RCC 7860 (cell line): Measurements from ENCODE around the gene STAU1.
"Not testable (repeated sequence)": the region's sequence is repeated elsewhere in the genome, so short reads cannot be mapped to it uniquely, and the experiment has no call there.

Experiments
- DNase-seq: peaks from one replicate; pipeline ENCODE4 v3.0.0-alpha.2; 2015; ENCODE audit warnings: low spot score
- FAIRE-seq: peaks from 2 replicates; lab custom pipeline; 2012; peaks lifted over from hg19 to GRCh38; lab: Jason Lieb, UNC

STAU1 gene

DNA sequence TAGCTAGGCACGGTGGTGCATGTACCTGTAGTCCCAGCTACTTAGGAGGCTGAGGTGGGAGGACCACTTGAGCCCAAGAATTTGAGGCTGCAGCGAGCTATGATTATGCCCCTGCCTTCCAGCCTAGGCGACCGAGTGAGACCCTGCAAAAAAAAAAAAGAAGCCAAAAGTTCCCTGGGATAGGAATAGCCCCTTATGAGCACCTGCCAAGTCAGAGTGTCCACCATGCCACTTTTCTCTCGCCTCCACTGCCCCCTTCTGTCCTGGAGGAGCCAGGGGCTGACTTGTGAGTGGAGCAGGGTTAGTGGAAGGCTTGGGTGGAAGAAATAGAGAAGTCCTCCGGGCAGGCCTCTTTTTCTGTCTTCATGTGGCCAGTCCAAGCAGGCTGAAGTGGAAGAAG is 18.9 kb upstream of the STAU1 start:
- FAIRE-seq (no peak), DNase-seq (no peak)

DNA sequence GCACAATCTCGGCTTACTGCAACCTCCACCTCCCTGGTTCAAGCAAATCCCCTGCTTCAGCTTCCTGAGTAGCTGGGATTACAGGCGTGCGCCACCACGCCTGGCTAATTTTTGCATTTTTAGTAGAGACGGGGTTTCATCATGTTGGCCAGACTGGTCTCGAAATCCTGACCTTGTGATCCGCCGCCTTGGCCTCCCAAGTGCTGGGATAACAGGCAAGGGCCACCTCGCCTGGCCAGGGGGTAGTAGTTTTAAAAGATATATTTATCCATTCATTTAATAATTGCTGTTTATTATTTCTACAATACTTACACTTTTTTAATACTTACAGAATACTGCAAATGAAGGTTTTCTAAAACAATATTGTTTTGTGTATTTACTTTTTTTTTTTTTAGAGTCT is 15.6 kb upstream of the STAU1 start:
- FAIRE-seq (no peak), DNase-seq (no peak)

DNA sequence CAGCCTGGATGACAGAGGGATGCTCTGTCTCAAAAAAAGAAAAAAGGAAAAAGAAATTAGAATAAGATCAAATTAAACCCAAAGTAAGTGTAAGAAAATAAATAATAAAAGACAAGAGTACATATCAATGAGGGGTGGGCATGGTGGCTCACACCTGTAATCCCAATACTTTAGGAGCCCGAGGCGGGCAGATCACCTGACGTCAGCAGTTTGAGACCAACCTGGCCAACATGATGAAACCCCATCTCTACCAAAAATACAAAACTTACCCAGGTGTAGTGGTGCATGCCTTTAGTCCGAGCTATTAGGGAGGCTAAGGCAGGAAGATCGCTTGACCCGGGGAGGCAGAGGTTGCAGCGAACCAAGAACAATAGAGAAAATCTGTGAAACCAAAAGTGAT is 14.9 kb upstream of the STAU1 start:
- no peak for DNase-seq
- FAIRE-seq: no peak

DNA sequence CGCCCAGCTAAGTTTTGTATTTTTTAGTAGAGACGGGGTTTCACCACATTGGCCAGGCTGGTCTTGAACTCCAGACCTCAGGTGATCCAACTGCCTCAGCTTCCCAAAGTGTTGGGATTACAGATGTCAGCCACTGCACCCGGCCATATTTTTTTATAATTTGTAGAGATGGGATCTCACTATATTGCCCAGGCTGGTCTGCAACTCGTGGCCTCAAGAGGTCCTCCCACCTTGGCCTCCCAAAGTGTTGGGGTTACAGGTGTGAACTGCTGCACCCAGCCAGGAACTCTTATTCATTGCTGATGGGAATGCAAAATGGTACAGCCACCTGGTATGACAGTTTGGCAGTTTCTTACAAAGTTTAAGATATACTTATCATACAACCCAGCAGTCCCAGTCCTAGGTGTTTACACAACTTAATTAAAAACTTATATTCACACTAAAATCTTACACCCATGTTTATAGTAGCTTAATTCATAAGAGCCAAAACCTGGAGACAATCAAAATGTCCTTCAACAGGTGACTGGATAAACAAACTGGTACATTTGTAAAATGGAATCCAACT is 11.7 kb upstream of the STAU1 start:
- FAIRE-seq: no peak
- no peak for DNase-seq

DNA sequence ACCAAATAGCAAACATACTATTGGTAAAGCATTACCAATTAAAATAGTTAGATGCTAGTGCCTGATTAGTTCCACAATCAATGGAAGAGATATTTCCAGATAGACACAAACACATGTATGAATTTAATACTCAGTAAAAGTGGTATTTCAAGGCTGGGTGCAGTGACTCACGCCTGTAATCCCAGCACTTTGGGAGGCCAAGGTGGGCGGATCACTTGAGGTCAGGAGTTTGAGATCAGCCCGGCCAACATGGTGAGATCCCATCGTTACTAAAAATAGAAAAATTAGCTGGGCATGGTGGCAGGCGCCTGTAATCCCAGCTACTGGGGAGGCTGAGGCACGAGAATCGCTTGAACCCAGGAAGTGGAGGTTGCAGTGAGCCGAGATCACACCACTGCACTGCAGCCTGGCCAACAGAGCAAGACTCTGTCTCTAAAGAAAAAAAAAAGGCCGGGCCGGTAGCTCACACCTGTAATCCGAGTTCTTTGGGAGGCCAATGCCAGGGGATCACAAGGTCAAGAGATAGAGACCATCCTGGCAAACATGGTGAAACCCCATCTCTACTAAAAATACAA is 4.9 kb upstream of the STAU1 start:
- not testable (repeated sequence) for DNase-seq

DNA sequence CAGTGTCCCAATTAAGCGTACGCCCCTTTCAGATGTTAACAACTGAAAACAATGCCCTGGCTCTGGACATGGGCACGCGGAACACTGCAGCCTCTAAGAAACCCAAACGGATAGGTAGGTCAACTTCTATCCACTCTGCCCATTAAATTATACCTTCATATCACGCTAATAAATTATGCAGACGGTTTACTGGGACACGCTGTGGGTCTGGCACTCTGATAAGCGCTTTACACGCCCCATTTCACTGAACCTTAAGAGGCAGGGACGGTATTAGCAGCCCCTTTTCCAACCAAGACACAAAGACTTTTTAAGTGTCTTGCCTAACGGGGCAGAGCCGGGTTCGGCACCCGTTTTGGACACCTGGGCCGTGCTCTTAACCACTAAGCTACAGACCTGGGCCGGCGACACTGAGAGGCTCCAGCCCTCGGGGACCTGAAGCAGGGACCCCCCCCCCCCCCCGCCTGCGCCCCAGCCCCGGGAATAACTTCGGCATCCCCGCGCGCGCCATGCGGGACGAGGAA is 744 bp downstream of the STAU1 start:
- DNase-seq (no peak), FAIRE-seq (no peak)

More for the DNA sequence above, 4.9 kb upstream of the STAU1 start:
- FAIRE-seq: not testable (repeated sequence)

DNA sequence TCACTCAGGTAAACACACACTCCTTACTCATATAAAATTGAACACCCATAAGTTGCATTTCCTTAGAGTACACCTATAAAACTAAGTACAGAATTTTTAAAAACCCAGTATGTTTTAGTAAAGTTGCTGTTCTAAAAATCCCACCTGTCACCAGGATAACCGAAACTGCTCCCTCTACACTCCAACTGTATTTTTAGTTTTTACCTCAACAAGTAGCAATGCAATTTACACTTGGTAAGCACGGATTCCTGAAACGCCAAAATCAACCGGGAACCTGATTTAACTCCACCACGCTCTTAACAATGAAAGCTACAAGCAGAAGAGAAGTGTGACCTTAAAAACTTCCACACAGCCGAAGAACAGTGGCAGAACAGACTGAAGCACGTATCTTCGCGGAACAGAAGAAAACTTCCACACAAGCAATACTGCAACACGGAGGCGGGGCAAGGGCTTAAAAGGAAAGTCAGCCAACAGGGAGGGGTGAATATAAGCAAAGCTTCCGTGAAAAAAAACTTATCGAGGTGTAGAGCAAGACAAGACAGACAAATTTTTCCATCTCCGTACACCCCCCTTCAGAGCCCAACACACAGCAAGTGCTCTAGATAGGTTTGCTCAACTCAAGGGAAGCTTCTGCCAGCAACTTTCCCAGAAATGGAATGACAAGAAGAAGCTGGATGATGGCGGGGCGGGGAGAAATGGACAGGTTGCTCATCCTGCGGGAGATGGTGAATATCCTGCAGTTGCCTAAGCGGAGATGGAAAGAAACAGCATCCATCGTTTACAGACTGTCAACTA is 1.4 kb downstream of the STAU1 start:
- DNase-seq: no peak
- FAIRE-seq: no peak

DNA sequence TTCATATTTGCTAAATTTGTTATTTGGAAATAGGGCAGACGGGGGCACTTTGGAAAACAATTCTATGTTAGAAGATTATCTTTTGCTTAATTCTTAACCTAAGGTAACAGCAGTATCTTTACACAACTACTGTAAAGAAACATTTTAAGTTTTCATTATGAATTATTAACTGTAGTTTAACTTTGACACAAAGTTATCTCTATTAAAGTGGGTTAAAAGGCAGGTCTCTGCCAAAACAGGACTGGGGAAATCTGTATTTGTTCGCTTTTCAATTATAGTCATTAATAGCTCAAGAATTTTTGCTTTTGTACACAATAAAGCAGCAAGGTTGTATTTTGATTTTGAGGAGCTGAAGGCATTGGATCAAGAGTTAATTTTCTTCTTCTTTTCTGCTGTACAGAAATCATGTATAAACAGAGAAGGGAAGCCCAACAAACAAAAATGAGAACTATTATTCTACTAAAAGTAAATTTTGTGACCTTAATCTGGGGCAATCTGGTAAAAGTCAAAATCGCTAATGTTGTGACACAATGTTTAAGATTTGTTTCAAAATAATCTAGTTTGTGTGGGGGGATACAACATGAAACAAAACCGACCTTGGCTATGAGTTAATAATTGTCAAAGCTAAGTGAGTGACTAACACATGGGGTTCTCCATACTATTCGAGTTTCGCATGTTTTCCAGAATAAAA is 2.9 kb downstream of the STAU1 start:
- DNase-seq (peak; percentile 30), FAIRE-seq (peak; percentile 86)

DNA sequence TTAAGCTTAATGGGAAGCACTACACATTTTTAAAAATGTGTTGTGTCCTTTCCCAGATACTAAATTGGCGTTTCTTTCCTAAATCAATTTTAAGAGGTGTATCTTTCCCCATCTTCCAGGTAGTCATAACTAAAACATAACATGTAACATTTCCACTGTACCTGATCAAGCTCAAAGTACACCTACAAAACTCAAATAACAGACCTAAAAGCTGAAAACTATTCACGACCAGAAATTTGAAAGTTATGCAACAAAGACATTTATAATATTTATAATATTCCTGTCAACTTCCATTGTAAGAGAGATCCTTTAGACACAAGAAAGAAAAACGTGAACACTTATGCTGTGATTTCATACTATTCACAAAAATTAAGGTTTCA is 3.5 kb downstream of the STAU1 start:
- DNase-seq: no peak
- no peak for FAIRE-seq

DNA sequence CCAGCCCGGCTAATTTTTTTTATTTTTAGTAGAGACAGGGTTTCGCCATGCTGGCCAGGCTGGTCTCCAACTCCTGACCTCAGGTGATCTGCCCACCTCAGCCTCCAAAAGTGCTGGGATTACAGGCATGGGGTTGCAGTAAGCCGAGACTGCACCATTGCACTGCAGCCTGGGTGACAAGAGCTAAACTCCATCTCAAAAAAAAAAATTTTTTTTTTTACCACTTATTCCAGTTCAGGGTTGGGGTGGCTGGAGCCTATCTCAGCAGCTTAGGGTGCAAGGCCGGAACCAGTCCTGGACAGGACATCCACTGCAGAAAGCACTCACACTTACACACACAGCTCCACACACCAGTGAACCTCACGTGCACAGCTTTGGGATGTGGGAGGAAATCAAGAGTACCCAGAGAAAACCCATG is 4.0 kb downstream of the STAU1 start:
- DNase-seq, FAIRE-seq: not testable (repeated sequence)

DNA sequence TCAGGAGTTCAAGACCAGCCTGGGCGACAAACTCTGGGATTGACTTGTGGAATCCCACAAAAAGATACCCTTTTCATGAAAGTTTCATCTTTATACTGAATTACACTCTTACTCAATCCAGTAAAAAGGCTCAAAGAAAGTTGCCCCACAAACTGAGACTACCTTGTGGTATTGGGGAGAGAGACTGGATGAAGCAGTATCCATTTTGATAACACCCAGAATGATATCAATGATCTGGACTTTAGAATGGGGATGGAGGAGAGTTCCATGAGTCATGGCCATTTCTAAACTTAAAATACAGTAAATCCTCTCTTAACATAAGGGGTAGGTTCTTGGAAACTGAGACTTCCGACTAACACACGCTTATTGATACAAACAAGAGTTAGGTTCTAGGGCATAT is 4.7 kb downstream of the STAU1 start:
- FAIRE-seq (no peak), DNase-seq (no peak)

DNA sequence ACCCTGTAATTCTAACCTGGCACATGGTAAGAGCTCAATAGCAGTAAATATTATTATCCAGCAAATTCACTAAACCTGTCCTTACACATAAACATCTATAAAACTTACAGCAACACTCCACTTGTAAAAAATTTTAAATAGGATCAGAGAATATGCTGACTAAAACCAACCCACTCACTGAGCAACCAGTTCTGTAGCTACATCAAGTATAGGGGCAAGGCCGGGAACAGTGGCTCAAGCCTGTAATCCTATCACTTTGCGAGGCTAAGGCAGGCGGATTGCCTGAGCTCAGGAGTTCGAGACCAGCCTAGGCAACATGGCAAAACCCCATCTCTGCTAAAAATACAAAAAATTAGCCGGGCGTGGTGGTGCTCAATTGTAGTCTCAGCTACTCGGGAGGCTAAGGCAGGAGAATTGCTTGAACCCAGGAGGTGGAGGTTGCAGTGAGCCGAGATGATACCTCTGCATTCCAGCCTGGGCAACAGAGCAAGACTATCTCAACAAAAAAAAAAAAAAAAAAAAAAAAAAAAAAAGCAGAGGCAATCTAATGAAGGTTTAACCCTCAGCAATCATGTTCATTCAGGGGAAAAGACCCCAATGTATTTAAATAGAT is 6.8 kb downstream of the STAU1 start:
- DNase-seq (no peak), FAIRE-seq (no peak)

DNA sequence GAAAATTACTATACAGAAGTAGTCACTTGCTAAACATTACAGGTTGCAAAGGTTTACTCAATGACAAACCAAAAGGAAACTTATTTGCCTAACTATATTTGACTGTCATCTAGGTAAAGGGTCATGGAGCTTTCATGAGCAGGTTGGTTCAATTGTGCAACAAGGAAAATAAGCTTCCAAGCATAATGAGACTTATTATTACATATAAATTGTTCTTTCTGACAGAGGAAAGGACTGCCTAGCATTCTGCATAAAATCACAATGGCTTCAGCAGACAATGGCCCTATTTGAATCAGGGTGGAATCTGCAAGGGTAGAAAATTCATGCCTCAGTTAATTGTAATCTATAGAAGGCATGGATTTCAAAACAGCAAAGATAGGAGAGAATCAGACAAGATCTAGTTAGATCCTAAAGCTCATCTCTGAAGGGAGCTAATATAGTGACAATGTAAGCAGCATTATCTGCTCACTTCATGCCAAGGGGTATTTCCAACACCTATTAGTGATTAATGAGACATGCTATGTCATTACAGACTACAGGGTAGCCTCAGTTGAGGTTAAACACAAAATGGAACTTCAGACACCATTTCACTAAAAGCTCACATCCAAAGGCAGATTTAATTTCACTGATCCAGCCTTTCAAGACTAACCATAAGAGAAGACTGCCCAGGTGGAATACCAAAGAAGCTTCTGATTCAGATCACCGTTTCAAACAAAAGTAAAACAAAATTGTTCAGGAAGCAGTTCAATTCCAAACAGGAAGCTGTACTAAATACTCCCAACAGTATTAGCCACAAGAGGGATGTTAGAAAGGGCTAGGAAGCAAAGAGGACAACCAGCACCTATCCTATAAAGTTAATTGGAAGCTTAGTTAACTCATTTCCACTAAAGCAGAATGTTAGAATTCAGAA is 8.5 kb downstream of the STAU1 start:
- FAIRE-seq: no peak
- DNase-seq: no peak

DNA sequence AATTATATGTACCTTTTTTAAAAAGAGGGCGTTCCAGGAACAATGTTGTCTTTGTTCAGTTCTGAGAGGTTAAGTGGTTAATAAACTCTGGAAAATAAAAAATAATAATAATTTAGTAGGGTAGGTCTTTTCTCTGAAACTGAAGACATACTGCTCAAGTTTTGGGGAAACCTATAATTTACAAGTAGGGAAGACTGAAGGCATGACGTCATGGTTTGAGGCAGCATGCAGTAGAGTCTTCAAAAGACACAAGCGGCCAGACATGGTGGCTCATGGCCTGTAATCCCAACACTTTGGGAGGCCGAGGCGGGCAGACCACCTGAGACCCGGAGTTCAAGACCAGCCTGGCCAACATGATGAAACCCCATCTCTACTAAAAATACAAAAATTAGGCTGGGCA is 14.0 kb downstream of the STAU1 start:
- DNase-seq (no peak), FAIRE-seq (no peak)

DNA sequence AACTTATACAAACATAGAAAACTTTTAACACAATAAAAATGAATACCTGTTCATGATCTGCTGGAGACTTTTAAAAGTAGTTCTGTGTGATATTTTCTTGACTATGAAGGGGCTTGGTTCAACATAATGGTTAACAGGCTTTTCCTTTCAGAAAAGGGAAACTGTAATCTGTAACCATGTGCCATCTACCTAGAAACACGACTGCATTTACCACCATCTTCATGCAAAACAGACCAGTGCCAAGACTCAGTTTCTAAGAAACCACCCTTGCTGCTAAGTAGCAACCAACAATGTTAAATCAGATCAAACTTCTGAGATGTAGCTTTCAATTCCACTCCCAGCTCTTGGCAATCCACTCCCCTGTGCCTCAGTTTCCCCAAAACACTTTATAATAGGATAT is 15.7 kb downstream of the STAU1 start:
- FAIRE-seq: no peak
- no peak for DNase-seq

DNA sequence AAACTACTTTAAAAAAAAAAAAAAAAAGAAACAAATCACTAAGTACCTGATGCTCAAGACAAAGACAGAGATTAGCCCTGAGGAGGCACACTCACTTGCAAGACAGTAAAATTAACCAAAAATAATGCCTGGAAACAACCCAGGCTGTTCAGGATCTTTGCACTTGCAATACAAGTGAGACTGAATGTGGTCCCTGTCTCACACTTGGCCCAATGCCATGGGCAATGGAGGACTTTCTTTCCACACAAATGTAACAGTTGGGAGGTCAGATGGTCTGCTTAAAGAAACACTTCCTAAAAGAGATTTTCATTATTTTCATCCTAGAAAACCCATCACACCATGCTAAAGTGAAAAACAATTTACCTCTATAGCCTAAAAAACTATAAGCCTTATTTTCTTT is 16.2 kb downstream of the STAU1 start:
- DNase-seq (no peak), FAIRE-seq (no peak)

DNA sequence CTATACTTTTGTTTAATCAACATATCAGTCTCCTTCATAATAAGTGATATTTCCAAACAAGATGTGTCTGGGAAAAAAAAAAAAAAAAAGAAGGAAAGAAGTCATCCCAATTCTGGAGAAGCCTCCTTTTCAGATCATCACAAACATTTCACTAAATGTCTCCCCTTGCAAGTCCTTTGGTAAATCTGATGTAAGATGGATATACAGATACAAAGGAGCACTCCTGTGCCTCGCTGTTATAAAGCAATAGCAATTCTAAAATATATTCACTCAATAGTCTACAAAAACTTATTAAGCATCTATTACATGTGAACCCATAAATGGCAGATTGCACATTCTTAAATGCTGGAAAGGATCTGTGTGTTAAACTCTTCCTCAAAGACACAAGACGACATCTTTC is 17.4 kb downstream of the STAU1 start:
- no peak for FAIRE-seq
- no peak for DNase-seq

DNA sequence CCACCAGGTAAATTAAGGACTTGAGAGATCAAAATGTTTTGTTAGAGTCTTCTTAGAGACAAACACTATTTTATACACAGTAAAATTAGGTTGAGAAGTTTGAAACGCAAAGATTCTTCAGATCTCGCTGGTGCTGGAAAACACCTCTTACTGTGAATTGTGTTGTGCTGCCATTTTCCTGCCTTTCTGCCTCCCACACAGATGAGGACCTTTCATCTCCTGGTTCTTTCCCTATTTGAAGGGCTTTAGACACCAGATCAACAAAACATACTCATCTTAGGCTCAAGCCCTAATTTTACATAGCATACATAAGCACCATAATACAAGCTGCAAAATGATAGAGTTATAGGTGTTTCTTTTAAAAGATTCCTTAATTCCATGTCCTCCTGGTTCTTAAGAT is 18.6 kb downstream of the STAU1 start:
- FAIRE-seq (no peak), DNase-seq (no peak)

DNA sequence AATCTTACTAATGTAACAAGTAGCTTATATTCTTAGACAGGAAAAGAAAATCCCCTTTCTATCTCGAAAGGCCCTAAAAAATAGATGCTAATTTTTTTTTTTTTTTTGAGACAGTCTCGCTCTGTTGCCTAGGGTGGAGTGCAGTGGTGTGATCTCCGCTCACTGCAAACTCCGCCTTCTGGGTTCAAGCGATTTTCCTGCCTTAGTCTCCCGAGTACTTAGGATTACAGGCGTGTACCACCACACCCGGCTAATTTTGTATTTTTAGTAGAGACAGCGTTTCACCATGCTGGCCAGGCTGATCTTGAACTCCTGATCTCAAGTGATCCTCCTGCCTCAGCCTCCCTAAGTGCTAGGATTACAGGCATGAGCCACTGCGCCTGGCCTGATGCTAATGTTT is 19.3 kb downstream of the STAU1 start:
- not testable (repeated sequence) for FAIRE-seq, DNase-seq
